ENCODE measurements around the gene RPL18.
A peak's percentile ranks its signal among the peaks of the same experiment; 100 is the strongest.

Gene RPL18

GRCh38 chr19:48654299-48655059 lies 35.5 kb upstream of the RPL18 start:
- CTCF ChIA-PET = no interaction called here
- Histone ChIP-seq H3K9me3 (ENCODE audit: control insufficient read depth, insufficient read depth, low read depth, low read length) (no peaks in the 10 kb centered on the region), H3K4me1 (ENCODE audit: control insufficient read depth, insufficient read depth, low read length) (peaks cover 9% of the 10 kb centered on the region), H3K36me3 (ENCODE audit: control insufficient read depth in 2 of 2, insufficient read depth in 1 of 2, low read length in 2 of 2) (no peaks in the 10 kb centered on the region; a peak in 1 of 3 replicates), H3K4me3 (ENCODE audit: low read depth, low read length) (no peak overlapping the region), H3K27ac (ENCODE audit: extremely low read depth, low read depth, low read length) (peak overlapping the region; percentile 61)
- TF ChIP-seq ZNF629 (tag by site-specific recombination; IDR thresholded peaks at IDR 0.05) (no peak), ZNF692 (tag by site-specific recombination; IDR thresholded peaks at IDR 0.05) (peak; percentile 96), KLF10 (tag by site-specific recombination; IDR thresholded peaks at IDR 0.05) (no peak), SP2 (tag by site-specific recombination; IDR thresholded peaks at IDR 0.05) (peak; percentile 17; the same call in 1 of the 2 replicates), ZBTB48 (tag by site-specific recombination; IDR thresholded peaks at IDR 0.05) (0 out of 2 replicates have a peak, but pooled peaks have one; percentile 32), SP7 (tag by site-specific recombination; IDR thresholded peaks at IDR 0.05) (peak; percentile 58), ZNF211 (tag by site-specific recombination; IDR thresholded peaks at IDR 0.05; ENCODE audit: low read depth) (no peak), ZNF292 (tag by site-specific recombination; IDR thresholded peaks at IDR 0.05; ENCODE audit: borderline replicate concordance, low read depth) (no peak), SCRT1 (tag by site-specific recombination; IDR thresholded peaks at IDR 0.05; ENCODE audit: borderline replicate concordance) (0 out of 2 replicates have a peak, but pooled peaks have one; percentile 28), KLF8 (tag by site-specific recombination; IDR thresholded peaks at IDR 0.05) (no peak), EGR2 (tag by site-specific recombination; IDR thresholded peaks at IDR 0.05; ENCODE audit: low read depth) (peak; percentile 83), ZNF585B (tag by site-specific recombination; IDR thresholded peaks at IDR 0.05) (no peak), ZNF16 (tag by site-specific recombination; IDR thresholded peaks at IDR 0.05; ENCODE audit: low read depth) (peak; percentile 78), ZBTB17 (tag by site-specific recombination; IDR thresholded peaks at IDR 0.05) (0 out of 2 replicates have a peak, but pooled peaks have one; percentile 30), ZFP69B (tag by site-specific recombination; IDR thresholded peaks at IDR 0.05) (peak; percentile 87; the same call in 1 of the 2 replicates), GLIS1 (tag by site-specific recombination; IDR thresholded peaks at IDR 0.05) (peak; percentile 90), YY2 (tag by site-specific recombination; IDR thresholded peaks at IDR 0.05) (0 out of 2 replicates have a peak, but pooled peaks have one; percentile 45), ZFHX2 (tag by site-specific recombination; conservative IDR thresholded peaks at IDR 0.05) (peak; percentile 80), ZNF335 (tag by site-specific recombination; conservative IDR thresholded peaks at IDR 0.05) (peak; percentile 41; the same call in 1 of the 2 replicates)
- POLR2A ChIA-PET = interaction anchor here (0.7 to 0.8 kb wide), 3 partner anchors 8 to 31 kb away, joined by 4 to 6 read pairs (median 5); partner anchors contain the start of gene CA11

- TF ChIP-seq ZNF501 (tag by site-specific recombination; IDR thresholded peaks at IDR 0.05) (no peak), ZNF623 (tag by site-specific recombination; IDR thresholded peaks at IDR 0.05) (no peak), ZNF629 (tag by site-specific recombination; IDR thresholded peaks at IDR 0.05) (no peak), ZNF560 (tag by site-specific recombination; IDR thresholded peaks at IDR 0.05; ENCODE audit: borderline replicate concordance) (no peak), ZBTB6 (tag by site-specific recombination; IDR thresholded peaks at IDR 0.05) (no peak)
- Histone ChIP-seq H3K27ac (ENCODE audit: extremely low read depth, low read depth, low read length) (no peak overlapping the region), H3K4me3 (ENCODE audit: low read depth, low read length) (no peak overlapping the region), H3K36me3 (ENCODE audit: control insufficient read depth in 2 of 2, insufficient read depth in 1 of 2, low read length in 2 of 2) (no peaks in the 10 kb centered on the region; a peak in 1 of 3 replicates), H3K9me3 (ENCODE audit: control insufficient read depth, insufficient read depth, low read depth, low read length) (no peaks in the 10 kb centered on the region), H3K4me1 (ENCODE audit: control insufficient read depth, insufficient read depth, low read length) (peaks cover 6% of the 10 kb centered on the region)
- CTCF ChIA-PET = interaction anchor here (1.0 to 1.8 kb wide), 2 partner anchors 23 to 136 kb away, joined by 6 to 7 read pairs; no protein-coding TSS in a partner anchor
- POLR2A ChIA-PET = no interaction called here
Observed at GRCh38 chr19:48651683-48652048, 32.7 kb upstream of the RPL18 start.

All from HEK293 (cell line).